HG03139 (cell line): ENCODE measurements around the gene TNRC18.
"Not testable (repeated sequence)": the region's sequence is repeated elsewhere in the genome, so short reads cannot be mapped to it uniquely, and the experiment has no call there.

Source experiments
- ATAC-seq: cut with Tn5 transposase; IDR thresholded peaks from one replicate; pipeline ENCODE4 v1.9.1; 2021; ENCODE audit not compliant: unreplicated experiment

The TNRC18 gene

DNA sequence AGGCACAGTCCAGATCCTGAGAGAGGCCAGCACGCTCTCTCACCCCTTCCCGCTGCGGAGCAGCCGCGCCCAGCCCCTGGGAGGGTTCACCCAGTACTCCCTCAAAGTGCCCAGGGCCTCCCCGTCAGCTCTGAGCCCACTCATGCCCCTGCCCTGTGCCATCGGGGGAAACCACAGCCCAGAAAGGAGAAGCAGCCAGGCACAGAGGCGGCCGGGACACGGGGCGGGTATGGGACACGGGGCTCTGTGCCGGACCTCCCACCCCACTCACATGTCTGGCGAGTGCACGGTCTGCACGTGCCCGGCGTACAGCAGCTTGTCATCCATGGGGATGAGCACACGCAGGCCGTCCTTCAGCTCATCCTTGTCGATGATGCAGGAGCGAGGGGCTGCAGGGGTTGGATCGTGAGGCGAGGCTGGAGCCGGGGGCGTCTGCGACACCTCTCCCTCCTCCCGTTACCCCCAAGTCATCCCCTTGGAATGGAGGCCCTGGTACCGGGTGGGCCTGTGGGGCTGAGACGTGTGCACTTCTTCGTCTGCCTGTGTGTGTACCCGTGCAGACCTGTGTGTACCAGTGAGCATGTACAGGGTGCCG lies 102.7 kb downstream of the TNRC18 start:
- ATAC-seq, result no peak

DNA sequence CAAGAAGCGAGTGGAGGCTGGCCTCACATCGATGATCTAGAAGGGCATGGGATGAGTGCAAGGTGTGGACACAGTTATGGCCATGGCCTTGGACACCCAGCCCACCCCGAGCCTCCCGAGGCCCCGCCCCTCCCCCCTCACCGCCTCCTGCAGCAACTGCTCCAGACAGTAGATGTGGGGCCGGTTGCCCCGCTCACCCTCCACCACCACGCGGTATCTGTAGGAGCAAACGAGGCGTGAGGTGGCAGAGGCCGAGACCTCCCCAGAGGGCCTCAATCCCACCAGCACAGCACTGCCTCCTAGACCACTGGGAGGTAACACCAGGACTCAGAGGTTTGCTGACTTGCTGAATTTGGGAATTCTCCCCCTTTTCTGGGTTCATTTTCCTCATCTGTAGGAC lies 103.2 kb downstream of the TNRC18 start:
- ATAC-seq, result no peak

DNA sequence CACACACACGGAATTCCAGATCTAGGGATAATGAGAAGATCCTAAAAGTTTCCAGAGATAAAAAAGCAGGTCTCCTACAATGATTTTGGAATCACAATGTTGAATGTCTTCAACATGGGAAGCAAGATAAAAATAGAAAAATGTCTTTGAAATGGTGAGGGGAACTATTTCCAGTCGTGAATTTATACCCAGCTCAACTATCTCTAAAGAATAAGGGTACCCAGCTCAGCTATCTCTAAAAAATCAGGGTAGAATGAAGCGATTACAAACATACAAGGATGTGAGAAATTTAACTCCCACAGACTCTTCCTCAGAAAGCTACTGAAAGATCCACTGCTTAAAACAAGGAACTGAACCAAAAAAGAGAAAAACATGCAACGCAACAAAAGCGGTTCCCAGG lies 105.0 kb downstream of the TNRC18 start:
- ATAC-seq, result not testable (repeated sequence)

DNA sequence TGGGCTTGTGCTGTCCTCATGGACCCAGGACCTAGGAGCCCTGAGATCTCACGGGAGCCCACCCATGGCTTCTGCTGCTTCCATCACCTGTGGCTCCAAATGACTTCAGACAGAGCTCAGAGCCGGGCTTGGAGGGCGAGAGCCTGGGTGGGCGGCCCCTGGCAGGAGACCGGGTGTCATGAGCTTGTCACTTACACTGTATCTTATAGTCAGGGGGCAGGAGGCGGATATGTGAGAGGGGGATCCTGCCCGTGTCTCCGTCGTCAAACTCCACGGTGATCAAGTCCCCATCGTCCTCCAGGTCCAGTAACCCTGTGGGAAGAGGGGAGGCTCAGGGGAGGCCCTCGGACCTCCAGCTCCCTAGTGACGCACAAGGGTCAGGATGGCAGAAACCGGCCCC lies 107.9 kb downstream of the TNRC18 start:
- no peak for ATAC-seq

DNA sequence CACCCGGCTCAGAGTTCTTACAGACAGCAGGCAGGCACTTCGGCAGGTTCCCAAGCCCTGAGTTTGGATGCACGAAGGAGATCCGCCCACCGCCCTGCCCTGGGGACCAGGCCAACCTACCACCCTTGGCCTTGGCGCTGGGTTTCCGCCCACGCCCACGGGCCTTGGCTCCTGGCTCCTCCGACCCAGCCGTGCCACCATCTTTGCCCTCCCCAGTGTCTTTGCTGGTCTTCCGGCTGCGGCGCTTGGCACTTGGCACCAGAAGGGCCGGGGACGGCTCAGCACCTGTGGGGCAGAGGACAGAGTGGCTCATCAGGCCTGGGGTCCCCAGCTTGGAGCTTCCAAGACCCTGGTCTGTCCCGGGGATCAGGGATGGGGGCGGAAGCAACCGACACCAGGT lies 108.8 kb downstream of the TNRC18 start:
- no peak for ATAC-seq

DNA sequence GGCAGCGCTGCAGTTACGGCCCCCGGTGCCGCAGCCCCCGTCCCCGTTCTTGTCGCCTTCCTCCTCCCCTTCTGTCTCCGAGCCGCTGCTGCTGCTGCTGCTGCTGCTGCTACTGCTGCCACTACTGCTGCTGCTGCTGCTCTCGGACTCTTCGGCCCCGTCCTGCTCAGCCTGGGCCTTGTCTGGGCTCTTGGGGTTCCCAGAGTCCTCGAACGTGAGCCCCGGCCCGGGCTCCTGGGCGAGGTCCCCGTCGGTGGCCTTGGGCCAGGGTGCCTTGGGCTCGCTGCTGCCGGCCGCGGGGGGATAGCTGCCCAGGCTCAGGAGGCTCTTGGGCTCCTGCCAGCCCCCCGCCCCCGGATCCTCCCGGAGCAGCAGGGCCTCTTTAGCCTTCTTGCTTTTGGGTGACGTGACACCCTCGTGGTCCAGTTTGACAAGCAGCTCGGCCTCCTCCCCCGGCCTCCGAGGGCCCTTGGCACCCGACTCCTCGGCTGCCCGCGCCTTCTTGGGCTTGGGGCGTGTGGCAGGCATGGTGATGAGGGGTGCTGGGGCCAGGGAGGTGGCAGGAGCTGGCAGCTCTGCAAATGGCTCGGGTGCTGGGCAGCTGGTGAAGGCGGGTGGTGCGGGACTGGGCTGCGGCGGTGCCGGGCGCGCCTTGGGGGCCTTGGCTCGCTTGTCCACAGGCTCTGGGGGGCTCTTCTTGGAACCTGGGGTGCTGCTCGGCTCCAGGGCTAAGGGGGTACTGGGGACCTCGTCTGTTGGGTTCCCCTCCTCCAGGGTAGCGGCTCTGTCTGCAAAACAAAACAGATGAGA lies 110.4 kb downstream of the TNRC18 start:
- ATAC-seq, result not testable (repeated sequence)

DNA sequence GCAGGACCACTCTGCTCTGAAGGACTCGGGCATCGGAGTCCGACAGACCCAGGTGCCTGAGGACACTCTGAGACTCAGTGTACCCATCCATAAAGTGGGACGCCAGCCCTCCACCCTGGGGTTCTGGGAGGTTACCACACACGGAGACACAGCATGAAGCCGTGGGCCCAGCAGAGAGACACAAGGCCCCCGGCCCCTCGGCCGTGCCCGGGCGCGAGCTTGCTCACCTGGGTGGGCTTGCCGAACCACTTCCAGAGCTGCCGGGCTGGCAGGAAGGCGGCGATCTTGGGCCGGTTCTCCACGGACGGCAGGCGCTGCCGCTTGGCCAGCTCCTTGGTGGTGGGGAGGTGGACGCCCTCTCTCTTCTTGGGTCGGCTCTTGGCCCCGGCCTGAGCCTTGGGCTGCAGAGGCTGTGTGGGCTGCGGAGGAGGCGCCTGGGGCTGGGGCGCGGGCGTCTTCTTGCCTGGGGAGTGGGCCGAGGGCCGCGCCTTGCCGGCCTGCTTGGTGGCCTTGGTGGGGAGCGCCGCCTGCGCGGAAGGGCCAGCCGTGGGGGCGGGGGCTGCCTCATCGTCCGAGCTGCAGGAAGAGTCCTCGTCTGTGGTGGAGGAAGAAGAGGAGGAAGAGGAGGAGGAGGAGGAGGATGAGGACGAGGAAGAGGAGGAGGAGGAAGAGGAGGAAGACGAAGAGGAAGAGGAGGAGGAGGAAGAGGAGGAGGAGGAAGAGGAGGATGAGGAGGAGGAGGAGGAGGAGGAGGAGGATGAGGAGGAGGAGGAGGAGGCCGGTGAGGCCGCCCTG lies 111.2 kb downstream of the TNRC18 start:
- ATAC-seq, result not testable (repeated sequence)

DNA sequence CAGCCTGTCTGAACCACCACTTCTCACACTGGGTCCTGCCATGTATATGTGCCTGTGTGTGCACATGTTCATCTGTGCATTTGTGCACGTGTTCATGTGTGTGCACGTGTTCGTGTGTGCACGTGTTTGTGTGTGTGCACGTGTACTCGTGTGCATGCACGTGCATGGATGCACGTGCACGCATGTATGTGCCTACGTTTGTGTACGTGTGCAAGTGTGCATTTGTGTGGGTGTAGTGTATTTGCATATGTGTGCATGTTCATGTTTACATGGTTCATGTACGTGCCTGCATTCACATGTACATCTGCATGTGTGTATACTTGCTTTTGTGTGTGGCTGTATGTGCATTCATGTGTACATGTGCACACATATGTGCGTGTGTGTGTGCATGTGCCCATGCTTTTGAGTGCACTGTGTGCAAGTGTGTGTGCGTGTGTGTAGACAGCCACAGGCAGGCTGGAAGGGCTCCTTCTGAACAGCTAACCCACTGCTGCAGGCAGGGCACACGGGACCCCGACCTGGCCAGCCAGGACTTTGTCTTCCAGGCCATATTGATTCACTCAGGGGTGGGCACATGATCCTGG lies 112.7 kb downstream of the TNRC18 start:
- ATAC-seq, result no peak

DNA sequence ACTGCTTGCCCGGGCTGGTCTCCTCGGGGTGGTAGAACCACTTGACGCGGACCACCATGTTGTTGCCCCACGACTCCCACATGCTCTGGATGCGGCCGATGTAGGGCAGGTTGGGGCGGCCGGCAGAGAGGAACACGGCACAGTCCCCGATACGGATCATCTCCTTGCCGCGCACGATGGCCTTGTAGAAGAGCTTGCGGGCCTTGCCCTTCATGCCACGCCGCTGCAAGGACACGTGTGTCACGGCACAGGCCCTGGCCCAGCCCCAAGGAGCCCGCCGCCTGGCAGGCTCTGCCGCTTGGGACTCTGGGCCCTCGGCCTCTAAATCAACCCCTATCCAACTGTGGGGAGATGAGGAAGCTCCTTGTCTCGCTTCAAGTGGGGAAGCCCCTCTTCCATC lies 114.5 kb downstream of the TNRC18 start:
- no peak for ATAC-seq

DNA sequence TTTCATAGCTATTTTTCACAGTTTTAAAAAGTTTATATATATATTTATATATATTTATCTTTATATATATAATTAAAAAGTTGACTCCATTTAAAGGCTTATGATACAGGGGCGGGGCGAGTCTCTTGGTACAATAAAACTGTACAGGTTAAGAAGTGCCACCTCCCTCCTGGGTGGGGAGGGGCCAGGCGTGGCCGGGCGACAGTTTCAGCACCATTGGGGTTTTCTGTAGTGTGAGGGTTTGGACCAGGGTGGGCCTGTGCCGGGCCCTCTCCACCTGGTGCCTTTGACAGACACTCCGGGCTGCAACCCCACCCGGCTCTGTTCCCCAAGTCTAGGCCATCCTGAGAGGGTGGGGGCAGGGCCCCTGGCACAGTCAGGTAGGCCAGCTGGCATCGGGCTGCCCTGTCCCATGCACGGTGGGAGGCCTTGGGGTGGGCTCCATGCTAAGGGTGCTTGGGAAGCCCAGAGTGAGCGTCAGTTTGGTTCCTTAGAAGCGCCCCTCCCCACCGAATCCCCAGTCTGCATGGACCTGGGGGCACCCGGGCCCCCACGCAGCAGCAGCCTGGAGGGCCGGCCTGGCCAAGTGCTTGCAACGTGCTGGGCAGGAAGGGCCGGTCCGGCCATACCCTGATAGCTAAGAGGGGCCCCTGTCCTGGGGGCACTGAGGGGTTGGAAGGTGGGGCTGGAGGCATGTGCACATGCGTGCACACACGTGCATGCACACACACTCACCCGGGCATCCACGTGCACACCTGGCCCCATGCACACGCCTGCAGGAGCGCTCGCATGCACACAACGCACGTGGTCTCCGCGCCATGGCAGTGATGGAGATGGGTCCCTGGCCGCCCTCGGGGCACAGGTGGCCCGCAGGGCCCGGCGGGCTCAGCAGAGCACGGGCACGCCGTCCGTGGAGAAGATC lies 116.2 kb downstream of the TNRC18 start:
- ATAC-seq, result not testable (repeated sequence)

DNA sequence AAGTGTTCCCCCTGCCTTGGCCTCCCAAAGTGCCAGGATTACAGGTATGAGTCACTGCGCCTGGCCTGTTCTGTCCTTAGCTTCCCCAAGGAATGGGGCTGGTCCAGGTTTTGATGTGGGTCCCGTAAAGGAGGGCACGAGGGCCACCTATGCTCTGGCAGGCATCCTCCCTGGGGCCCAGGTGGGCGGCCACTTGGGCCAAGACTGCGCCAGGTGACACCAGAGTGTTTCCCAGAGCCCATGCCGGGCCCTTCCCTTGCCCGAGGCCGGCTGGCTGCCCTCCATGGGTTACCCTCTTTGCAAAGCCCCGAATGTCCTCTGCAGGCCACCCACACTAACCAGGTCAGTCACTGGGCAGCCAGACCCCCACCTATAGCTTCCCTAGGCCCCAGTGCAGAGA lies 118.6 kb downstream of the TNRC18 start:
- ATAC-seq, result not testable (repeated sequence)

DNA sequence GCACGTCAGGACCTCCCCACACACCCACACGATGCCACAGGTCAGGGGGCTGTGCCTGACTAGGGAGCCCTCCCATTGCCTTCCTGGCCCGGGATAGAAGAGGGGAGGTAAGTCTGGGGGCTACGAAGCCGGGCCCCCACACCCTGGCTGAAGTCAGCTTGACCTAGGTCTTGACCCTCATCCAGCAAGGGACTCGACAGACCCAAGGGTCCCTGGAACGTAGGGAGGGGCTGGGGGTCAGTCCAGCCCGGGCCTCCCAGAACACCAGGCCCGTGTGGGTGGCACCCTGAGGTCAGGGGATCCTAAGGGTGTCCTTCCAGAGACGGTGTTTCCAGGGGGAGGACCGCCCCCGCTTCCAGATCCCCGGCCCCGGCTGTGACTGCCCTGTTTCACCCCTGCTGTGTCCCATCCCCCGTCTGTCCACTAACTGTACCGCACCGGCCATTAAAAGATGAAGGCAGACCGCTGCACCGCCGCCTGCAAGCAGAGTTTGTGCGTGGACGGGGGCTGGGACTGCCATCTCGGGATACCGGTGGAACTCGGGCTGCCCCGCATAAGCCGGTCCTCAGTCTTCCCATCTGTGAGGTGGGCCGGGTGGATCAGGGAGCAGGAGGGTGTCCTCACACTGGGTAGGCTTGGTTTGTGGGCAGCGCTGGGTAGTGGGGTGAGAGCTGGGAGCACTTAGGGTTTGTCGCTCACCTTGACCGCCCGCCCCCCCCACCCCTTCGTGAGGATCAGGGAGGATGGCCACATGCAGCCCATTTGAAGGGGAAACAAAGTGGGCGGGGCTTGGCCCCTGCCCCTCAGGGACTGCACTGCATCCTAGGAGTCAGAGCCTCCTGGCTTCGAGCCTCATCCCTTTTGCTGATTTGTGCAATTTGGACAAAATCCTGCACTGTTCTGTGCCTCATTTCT lies 119.8 kb downstream of the TNRC18 start:
- ATAC-seq, result no peak

DNA sequence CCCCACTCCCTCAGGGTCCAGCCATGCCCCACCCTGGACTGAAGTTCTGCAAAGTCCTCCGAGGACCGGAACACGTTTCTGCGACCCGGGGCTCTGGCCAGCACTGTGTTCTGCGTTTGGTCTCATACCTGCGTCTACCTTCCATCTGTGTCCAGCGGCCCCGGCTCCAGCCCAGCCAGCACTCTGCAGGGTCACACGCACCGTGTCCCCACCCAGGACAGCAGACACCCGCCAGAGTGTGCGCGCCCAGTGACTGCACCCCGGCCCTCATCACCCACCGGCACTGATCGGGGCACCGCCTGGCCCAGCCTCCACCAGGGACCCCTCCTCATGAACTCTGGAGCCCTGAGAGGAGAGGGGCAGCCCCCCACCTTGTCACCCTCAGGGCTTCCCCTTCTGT lies 120.6 kb downstream of the TNRC18 start:
- ATAC-seq, result no peak

DNA sequence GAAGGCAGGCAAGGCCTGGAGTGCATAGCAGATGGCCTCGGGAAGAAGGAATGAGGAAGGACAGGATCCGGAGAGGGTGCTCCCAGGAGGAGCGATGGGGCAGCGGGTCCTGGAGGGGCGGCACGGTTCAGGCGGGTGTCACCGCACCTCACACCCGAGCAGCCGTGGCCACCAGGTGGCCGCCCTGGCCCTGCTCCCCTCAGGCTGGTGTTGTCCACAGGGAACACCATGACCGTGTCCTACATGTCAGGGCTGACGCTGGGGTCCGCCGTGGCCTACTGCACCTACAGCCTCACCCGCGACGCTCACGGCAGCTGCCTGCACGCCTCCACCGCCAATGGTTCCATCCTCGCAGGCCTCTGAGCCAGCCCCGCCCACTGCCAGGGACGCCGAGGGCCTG lies 121.1 kb downstream of the TNRC18 start:
- no peak for ATAC-seq

DNA sequence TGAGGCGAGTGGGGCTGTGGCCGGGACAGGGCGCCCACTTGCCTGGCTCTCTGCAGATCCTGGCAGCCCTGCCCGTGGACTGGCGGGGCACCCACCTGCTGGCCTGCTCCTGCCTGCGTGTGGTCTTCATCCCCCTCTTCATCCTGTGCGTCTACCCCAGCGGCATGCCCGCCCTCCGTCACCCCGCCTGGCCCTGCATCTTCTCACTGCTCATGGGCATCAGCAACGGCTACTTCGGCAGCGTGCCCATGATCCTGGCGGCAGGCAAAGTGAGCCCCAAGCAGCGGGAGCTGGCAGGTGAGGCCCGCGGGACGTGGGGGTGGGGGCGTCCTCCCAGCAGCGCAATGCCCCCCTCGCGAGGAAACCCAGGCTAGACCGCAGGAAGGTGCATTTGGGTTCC lies 123.3 kb downstream of the TNRC18 start:
- ATAC-seq, result no peak

DNA sequence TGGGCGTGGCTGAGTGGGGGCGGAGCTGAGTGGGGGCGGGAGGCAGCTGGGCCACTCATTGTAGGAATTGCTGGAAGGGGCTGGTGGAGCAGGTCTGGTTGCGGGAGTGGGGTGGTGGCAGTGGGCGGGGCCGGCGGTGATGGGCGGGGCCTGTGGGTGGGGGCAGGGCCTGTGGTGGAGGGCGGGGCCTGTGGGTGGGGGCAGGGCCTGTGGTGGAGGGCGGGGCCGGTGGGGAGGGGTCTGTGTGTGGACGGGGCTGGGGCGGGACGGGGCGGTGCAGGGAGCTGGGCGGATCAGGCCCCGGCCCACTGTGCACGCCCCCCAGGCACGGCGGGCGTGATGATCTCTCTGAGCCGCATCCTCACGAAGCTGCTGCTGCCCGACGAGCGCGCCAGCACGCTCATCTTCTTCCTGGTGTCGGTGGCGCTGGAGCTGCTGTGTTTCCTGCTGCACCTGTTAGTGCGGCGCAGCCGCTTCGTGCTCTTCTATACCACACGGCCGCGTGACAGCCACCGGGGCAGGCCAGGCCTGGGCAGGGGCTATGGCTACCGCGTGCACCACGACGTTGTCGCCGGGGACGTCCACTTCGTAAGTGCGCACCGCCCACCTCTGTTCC lies 126.9 kb downstream of the TNRC18 start:
- no peak for ATAC-seq

DNA sequence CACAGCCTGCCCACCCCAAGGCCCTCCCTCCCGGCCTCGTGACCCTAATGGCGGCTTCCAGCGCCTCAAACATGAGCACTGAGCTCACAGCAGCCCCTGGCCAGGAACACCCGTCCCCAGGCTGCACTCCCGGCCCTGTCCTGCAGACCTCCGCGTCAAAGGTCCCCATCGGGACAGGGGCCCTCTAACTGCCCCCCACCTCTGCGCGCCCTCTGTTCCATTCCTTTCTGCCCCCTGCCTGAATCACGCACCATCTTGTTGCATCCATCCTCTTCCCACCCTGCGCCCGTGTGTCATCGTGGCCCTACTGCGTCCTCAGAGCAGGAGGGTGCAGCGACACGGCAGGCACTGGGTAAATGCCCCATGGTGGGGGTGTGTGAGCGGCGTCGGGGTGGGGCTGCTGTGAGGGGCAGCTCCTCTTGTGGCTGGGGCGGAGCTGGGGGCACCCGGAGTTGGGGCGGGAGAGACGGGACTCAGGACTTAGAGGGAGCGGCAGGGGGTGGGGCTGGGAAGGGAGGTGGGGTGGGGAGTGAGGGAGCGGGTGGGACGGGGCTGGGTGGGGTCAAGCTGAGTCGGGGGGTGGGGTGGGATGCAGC lies 127.5 kb downstream of the TNRC18 start:
- ATAC-seq, result no peak
